ENCODE measurements around the gene EPAS1. TPM values are rescaled to one million over a fixed set of nuclear protein-coding genes. Genes with fewer than 3 reads are reported as not detected.

The EPAS1 gene
- total RNA-seq, 1 donor = 132 TPM

DNA sequence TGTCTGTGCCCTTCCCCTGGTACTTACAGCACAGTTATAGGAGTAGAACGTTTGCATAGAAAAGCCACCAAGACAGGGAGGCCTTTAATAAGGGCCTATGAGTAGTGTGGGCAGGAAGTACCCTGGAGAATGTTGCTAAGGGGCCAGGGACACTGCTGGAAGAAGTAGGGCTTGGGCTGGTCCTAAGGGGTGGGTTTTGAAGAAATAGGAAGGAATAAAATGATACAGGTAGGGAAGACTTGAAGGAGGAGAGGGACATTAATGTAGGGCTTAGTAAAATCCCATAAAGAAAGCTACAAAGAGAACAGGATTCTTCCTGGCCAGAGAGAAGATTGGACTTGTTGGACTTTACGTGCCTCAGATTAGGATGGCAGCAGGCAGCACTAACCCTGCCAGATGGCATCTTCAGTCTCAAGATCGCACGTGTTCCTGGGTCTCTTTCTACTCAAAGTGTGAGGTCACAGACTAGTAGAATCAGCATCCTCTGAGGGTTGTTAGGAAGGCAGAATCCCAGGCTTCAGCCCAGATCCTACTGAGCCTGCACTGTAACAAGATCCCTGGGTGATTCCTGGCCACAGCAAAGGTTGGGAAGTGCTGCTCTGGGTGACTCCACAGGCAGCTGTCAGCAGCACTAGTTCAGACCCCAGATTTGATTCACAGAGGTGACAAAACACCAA lies 39.2 kb downstream of the EPAS1 start:
- H3K4me3 ChIP-seq (ENCODE audit: low read depth, low read length) = no peak overlapping the region
- peak; percentile 64 for DNase-seq (ENCODE audit: low read depth)
- TF ChIP-seq CTCF (IDR thresholded peaks at IDR 0.05; ENCODE audit: insufficient read depth, low read depth, low read length) = no peak

- no peak for TF ChIP-seq CTCF (IDR thresholded peaks at IDR 0.05; ENCODE audit: insufficient read depth, low read depth, low read length)
- no peak for DNase-seq (ENCODE audit: low read depth)
Measured at GRCh38 chr2:46337208-46337994, 40.2 kb downstream of the EPAS1 start.

GRCh38 chr2:46338674-46339073 lies 41.5 kb downstream of the EPAS1 start:
- no peak for TF ChIP-seq CTCF (IDR thresholded peaks at IDR 0.05; ENCODE audit: insufficient read depth, low read depth, low read length)
- no peak overlapping the region for H3K4me3 ChIP-seq (ENCODE audit: low read depth, low read length)
- DNase-seq (ENCODE audit: low read depth) = no peak

More at GRCh38 chr2:46337208-46337994, 40.2 kb downstream of the EPAS1 start:
- H3K4me3 ChIP-seq (ENCODE audit: low read depth, low read length) = no peak overlapping the region

GRCh38 chr2:46339200-46339599 lies 42.0 kb downstream of the EPAS1 start:
- no peak for TF ChIP-seq CTCF (IDR thresholded peaks at IDR 0.05; ENCODE audit: insufficient read depth, low read depth, low read length)
- DNase-seq (ENCODE audit: low read depth) = no peak
- H3K4me3 ChIP-seq (ENCODE audit: low read depth, low read length) = no peak overlapping the region

DNA sequence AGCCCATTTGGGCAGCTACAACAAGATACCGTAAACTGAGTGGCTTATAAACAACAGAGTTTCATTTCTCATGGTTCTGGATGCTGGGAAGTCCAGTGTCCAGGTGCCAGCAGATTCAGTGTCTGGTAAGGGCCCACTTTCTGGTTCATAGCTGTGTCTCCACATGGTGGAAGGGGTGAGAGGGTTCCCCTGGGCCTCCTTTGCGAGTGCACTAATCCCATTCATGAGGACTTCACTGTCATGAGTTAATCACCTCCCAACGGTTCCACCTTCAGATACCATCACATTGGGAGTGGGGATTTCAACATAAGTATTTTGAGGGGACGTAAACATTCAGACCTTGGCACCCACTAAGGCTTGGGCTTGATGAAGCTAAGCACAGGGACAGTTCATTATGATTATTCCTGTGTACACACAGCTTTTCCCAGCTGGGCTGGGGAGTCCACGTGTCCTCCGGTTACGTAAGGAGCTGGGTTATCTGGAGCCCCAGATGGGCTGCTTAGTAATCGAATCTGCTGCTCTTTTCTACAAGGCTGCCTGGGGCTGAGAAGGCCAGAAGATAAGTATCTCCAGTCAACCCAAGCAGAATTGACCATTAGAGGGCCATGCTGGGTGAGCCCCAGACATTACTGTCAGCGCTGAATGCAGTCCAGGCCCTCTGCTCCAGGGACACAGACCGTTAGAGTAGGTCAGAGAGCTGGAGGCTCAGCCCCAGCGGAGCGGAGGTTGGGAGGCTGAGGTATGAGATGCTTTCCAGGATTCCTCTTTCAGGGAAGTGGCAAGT lies 42.7 kb downstream of the EPAS1 start:
- peak; percentile 97 for DNase-seq (ENCODE audit: low read depth)

More for the DNA sequence above, 42.7 kb downstream of the EPAS1 start:
- no peak for TF ChIP-seq CTCF (IDR thresholded peaks at IDR 0.05; ENCODE audit: insufficient read depth, low read depth, low read length)
- no peak overlapping the region for H3K4me3 ChIP-seq (ENCODE audit: low read depth, low read length)

Data from fibroblast of villous mesenchyme (primary cell).